ENCODE results near the gene WDR35.
"Not testable (repeated sequence)": the region's sequence is repeated elsewhere in the genome, so short reads cannot be mapped to it uniquely, and the experiment has no call there.

The WDR35 gene

DNA sequence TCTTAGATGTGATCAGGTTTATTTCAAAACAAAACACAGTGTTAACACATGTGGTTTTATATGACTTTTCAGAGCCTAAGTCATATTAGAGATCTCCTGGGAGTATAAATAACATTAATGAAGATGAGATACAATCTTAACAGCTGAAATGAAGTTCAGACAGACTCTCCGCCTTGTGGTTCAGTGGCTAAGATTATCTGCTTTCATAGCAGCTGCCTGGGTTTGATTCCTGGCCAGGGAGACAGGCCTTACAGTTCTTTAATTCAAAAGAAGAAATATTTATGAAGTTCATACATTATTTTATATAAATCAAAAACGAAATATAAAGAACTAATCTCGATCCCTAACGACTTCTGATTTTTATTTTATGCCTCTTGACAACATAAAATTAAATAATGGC is 52.9 kb downstream of the WDR35 start:
- DNase-seq = no peak

DNA sequence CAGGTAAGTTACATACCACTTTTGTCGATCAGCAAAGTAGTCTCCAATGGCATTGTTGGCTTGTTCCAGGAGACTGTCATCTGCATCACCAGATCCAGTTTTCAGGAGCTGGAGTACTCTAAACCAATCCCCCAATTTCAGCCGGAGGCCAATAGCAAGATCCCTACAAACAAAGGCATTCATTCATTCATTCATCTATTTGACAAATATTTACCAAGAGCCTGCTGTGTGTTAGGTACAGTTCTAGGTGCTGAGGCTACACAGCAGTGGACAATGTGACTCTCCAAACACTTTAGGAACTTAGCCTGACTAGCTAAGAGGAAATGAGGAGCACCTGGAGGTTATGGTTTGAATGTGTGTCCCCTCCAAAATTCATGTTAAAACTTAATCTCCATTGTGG is 53.7 kb downstream of the WDR35 start:
- no peak for DNase-seq

DNA sequence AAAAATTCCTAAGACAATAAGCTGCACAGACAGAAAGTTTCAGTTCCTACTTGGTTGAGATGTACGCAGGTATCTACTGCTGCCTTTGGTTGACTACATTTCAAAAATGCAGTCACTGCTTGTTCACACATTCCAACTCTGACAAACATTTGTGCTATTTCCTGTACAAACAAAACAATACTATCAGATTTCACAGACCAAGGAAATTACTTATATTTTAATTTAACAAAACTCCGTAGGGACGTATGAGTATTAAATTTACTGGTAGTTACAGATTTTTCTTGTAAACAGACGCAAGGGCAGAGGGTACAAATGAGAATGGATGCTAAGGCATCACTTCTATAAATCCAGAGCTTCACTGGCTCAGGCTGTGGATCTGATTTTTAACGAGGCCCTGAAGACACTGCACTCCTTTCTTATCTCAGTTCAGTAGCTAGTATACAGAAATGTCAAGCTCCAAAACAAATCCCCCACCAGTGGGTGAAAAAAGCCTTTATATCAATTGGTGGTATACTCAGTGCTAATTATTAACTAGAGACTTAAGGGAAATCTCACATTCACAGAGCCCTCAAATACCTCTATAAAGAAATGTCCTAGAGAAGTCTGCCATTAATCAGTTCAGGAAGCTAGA is 56.4 kb downstream of the WDR35 start:
- DNase-seq = no peak

DNA sequence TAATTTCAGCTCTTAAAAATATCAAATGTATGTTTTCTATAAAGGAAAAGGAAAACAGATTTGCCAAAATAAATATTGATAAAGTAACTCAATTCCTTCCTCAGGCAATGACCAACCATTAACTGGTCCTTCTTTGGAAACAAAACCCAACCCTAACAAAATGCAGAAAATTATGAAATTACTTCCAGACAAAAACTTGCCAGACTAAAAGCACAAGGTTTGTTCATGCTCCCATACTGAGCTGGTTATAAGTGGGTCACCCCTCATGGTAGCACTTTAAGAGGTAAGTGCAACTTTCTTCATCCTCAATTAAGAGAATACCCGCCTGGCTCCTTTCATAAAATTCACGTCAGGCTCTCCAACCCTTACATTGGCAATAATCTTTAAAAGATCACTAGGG is 57.0 kb downstream of the WDR35 start:
- DNase-seq = no peak

GRCh38 chr2:19929226-19929625 is 60.7 kb downstream of the WDR35 start:
- no peak for DNase-seq

GRCh38 chr2:19927816-19928215 is 62.1 kb downstream of the WDR35 start:
- not testable (repeated sequence) for DNase-seq

DNA sequence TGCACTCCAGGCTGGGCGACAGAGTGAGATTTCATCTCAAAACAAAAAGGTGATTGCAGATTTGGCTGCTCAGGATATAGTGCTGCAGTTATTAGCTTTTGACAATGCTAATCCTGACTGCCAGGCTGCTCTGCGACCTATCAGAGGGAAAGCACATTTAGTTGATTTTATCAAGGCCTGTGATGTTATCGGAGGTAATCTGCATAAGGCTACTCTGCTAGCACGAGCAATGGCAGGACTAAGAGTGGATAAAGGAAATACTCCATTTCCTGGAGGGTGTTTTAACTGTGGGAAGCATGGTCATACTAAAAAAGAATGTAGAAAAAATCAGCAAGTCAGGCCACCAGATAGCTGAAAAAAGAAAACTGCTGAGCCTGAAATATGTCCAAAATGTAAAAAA is 65.4 kb downstream of the WDR35 start:
- not testable (repeated sequence) for DNase-seq

- not testable (repeated sequence) for DNase-seq
These were observed 67.7 kb downstream of the WDR35 start for GRCh38 chr2:19922188-19922587.

- DNase-seq = no peak
These were observed 73.4 kb downstream of the WDR35 start for GRCh38 chr2:19916385-19916950.

DNA sequence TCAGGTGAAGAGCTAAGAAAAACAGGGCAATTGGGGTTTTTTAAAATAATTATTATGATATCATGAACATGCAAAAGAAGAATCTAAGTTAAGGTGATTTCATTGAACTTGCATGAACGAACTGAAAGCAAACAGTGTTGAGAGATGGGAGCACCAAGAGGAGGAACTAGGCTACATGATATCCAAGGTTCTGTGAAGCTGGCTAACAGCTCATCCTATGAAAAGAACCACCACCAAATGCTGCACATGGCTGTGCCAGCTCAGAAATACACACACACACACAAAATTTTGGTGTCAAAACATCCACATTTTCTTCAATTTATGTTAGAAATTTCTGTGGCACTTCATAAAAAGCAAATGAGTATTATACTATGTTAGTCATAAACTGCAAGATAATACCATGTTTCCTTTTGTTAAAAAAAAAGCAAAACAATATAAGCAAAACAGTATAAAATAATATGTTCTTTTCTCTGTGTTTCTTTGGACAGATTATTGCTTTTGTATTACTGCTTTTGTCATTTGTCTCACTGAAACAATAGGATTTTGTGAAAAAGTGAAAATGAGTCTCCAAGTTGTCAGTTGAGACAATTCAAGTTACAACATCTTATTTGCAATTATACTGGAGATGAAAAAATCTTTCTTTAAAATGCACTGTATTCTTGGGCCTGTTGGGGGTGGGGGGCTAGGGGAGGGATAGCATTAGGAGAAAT is 75.5 kb downstream of the WDR35 start:
- no peak for DNase-seq

DNA sequence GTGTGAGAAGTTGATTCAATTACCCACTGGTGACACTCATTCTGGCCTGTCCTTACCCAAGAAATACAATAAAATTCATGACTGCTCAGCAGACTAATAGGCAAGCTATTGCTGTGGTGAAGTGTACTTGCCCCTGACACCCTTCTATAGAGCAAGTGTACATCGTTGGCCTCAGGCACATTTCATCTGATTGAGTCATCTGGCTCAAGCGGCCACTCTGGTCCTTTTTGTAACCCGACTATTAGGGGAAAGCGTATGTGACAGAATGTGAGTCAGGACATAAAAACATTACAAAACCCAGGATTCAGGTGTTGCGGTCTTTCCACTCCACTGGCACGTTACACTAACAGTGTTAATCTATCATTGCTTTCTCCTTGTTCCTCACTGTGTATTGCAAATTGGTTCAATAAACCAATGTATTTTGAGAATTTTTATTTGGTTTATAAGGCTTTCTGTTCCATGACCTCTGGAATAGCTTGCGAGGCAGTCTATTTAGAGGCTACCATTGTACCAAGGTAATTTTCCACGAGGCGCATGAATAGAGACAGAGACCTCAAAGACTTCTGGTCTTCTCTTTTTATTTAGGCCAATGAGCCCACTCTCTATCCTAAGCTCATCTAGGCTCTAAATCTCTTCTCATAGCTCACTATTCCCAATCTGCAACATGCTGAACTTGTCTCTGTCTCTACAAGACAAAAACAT is 77.9 kb downstream of the WDR35 start:
- DNase-seq = no peak

DNA sequence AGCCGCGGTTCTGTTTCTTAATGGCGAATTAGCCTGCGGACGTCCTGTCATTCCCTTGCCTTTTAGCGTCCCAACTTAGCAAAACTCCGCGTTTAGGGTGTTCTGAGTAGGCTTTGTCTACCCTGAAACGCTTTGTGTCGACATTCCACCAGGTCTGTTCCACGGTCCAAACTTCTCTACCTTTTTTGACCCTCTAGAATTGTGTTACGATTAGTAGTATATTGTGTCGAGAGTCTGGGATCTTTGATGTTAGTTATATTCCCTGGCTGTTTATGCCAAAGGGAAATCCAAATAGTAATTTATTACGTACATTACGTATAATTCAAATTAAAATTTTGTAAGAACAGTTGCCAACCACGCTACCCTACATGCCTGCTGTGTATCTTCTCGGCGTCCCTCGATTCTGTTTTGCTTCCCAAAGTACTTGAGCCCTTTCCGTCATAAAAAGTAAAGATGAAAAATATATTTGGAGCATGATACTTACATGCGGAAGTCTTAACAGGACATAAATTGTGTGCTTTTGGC is 87.6 kb downstream of the WDR35 start:
- no peak for DNase-seq

DNA sequence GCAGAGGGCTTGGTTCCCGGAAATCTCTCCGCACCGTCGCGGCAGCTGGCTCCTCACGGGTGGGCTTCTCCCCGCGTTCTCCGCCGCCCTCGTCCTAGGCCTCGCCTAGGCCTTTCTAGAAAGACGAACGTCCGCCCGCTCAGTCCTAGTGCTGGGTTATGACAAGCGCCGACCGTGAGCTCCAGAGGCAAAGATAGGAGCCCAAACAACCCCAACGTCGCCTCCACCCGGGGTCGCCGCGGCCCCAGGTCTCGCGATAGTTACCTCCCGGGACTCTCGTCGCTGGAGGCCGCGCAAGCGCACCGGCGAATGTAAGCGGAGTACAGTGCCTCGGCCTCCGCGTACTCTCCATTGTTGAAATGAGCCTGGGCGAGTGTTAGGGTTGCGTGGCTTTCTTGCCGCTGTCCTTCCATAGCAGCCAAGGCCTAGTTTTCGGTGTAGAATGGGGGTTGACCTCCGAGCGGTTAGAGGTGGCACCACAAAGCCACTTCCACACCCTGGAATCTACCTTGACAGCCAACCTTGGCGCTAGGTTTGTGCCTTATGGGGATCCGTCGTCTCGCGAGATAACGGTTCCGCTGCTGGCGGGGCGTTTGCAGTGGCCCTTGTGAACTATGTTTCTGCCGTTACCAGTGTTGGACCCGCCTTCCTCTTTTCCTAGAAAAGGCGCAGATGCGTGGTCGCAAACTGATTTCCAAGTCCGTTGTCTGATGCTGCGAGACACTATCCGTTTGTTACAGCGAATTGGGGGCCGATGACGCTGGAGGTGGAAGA is 88.3 kb downstream of the WDR35 start, which contains the start of gene TTC32:
TTC32 (minus strand) TSS at position 542 of the 774 bp plus-strand sequence; CDS start at position 413, 129 bp downstream.
- peak; percentile 90 for DNase-seq

DNA sequence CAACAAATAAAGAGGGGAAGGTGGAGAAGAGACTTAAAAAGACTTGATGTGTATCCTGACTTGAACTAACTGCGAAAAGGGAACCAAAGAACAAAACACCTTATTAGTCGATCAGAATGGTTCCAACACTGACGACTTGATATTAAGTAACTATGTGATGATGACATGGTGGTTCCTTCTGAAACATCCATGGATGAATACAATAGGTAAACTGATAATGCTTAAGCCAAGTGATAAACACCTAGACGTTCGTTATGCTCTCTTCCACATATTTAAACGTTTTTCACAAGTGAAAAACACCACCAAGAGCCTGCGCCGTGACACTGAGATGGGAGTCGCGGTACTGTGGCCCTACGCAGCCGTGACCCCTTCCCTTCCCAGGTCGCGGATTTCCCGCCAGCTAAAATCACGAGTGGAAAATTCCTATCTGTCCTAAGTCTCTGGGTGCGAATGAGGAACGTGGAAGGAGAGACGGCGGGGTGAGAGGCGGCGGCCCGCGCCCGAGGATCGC is 88.9 kb downstream of the WDR35 start:
- no peak for DNase-seq

GRCh38 chr2:19899985-19900930 is 89.6 kb downstream of the WDR35 start:
- DNase-seq = no peak

GRCh38 chr2:19898592-19899329 is 91.1 kb downstream of the WDR35 start:
- no peak for DNase-seq

DNA sequence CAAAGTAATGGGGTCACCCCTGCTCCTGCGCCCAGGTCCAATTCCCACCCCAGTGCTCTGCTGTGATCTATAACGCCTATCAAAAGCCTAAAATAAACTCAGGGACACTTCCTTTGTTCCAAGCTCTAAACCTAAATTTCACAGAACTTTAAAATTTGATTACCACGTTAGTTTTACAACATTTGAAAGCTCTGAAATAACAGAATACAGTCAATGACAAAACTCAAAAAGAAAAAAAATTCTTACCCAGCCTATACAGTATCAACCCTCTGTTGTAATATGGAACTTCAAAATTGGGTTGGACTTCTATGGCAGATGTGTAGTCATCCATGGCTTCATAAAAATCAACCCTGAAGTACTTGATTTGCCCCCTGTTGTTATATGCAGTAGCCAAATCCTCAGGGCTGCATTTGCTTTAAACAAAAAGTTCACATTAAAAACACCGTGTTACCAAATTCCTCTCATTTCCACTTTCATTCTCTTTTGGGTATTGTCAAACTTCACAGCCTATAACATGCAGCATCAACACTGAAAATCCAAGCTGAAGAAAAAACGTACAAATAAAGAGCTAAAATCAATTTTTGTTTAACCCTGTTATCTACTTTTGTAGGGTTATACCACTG is 92.2 kb downstream of the WDR35 start:
- no peak for DNase-seq

DNA sequence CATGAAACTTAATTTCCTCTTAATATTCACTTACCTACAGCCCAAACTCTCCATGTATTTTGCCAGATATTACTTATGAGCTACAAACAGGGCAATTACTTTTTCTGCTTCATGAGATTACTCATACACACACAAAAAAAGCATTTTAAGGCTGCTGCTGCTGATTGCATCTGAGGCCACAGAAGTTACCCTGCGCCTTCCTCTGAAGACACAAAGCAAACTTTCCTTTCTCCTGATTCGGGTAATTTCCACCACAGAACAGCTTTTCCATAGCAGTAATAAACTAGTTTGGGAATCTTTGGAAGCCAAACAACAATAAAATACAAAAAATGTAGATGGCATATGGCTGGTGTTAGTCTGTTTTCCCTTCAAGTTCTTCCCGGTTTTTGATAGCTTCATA is 94.4 kb downstream of the WDR35 start:
- no peak for DNase-seq

DNA sequence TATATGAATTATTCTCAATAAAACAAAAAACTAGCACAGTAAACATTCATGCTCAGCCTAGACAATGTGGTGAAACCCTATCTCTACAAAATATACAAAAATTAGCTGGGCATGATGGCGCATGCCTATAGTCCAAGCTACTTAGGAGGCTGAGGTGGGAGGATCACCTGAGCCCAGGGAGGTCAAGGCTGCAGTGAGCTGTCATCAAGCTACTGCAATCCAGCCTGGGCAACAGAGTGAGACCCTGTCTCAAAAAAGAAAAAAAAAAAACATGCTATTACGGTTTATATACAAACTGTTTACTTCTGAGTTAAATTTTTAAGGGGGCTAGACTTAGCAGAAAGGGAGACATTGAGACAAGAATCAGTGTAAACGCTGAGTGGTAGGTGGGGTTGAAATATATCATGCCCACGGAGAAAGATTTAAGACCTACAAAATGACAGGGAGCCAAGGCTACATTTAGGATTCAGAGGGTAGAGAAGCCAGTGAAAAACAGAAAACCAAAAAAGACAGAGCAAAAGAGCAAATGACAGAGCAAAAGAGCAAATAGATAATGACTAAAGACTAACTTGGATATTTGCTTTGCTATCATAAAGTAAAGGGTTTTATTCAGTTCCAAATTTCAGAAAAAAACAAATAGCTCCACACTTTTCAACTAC is 95.6 kb downstream of the WDR35 start:
- no peak for DNase-seq
